ENCODE results near the gene GGA2. TPM values are rescaled to one million over a fixed set of nuclear protein-coding genes. Genes with fewer than 3 reads are reported as not detected.
"Not testable (repeated sequence)": the region's sequence is repeated elsewhere in the genome, so short reads cannot be mapped to it uniquely, and the experiment has no call there.

GGA2 gene
- total RNA-seq, 1 donor from 2014 or later = 99.4 TPM

- DNase-seq (ENCODE audit: low spot score) = no peak
Observed at GRCh38 chr16:23523876-23524385, 13.6 kb upstream of the GGA2 start.

- DNase-seq (ENCODE audit: low spot score) = no peak
Observed at GRCh38 chr16:23523321-23523720, 13.0 kb upstream of the GGA2 start.

- DNase-seq (ENCODE audit: low spot score) = no peak
Observed at GRCh38 chr16:23521965-23522364, 11.7 kb upstream of the GGA2 start.

GRCh38 chr16:23521037-23521743 is 10.9 kb upstream of the GGA2 start:
- no peak for DNase-seq (ENCODE audit: low spot score)

- DNase-seq (ENCODE audit: low spot score) = no peak
Observed at GRCh38 chr16:23520500-23520899, 10.2 kb upstream of the GGA2 start.

GRCh38 chr16:23519282-23519681 is 9.0 kb upstream of the GGA2 start:
- DNase-seq (ENCODE audit: low spot score) = no peak

GRCh38 chr16:23518435-23518891 is 8.2 kb upstream of the GGA2 start:
- no peak for DNase-seq (ENCODE audit: low spot score)

- no peak for DNase-seq (ENCODE audit: low spot score)
Observed at GRCh38 chr16:23516366-23517137, 6.3 kb upstream of the GGA2 start.

- no peak for DNase-seq (ENCODE audit: low spot score)
Observed at GRCh38 chr16:23515881-23516280, 5.6 kb upstream of the GGA2 start.

GRCh38 chr16:23514381-23515152 is 4.3 kb upstream of the GGA2 start:
- DNase-seq (ENCODE audit: low spot score) = no peak

GRCh38 chr16:23512168-23512695 is 1.9 kb upstream of the GGA2 start:
- no peak for DNase-seq (ENCODE audit: low spot score)

- DNase-seq (ENCODE audit: low spot score) = no peak
Observed at GRCh38 chr16:23511731-23512130, 1.4 kb upstream of the GGA2 start.

GRCh38 chr16:23510915-23511270 is 599 bp upstream of the GGA2 start:
- not testable (repeated sequence) for DNase-seq (ENCODE audit: low spot score)

GRCh38 chr16:23509782-23510163 is 521 bp downstream of the GGA2 start:
- DNase-seq (ENCODE audit: low spot score) = no peak

GRCh38 chr16:23509441-23509754 is 896 bp downstream of the GGA2 start:
- no peak for DNase-seq (ENCODE audit: low spot score)

- DNase-seq (ENCODE audit: low spot score) = no peak
Observed at GRCh38 chr16:23508589-23509440, 1.5 kb downstream of the GGA2 start.

- DNase-seq (ENCODE audit: low spot score) = no peak
Observed at GRCh38 chr16:23506606-23506994, 3.7 kb downstream of the GGA2 start.

- no peak for DNase-seq (ENCODE audit: low spot score)
Observed at GRCh38 chr16:23505671-23506605, 4.4 kb downstream of the GGA2 start.

- no peak for DNase-seq (ENCODE audit: low spot score)
Observed at GRCh38 chr16:23505180-23505665, 5.1 kb downstream of the GGA2 start.
